Measurements from ENCODE around the gene DCUN1D1.
"Not testable (repeated sequence)": the region's sequence is repeated elsewhere in the genome, so short reads cannot be mapped to it uniquely, and the experiment has no call there.

DCUN1D1 gene

GRCh38 chr3:182980204-182981037 is at the start of gene DCUN1D1:
DCUN1D1 (minus strand) TSS chr3:182980538; CDS start chr3:182980489, 49 bp downstream.
- DNase-seq, result peak; percentile 92

- DNase-seq, result no peak
Observed at GRCh38 chr3:183028416-183028815, 48.1 kb upstream of the DCUN1D1 start.

GRCh38 chr3:183027276-183027675 is 46.9 kb upstream of the DCUN1D1 start:
- no peak for DNase-seq

- DNase-seq, result no peak
Observed at GRCh38 chr3:183022936-183023516, 42.7 kb upstream of the DCUN1D1 start.

GRCh38 chr3:183018421-183019192 is 38.3 kb upstream of the DCUN1D1 start:
- no peak for DNase-seq

GRCh38 chr3:183015185-183015584 is 34.8 kb upstream of the DCUN1D1 start:
- no peak for DNase-seq

- DNase-seq, result no peak
Observed at GRCh38 chr3:183013856-183014255, 33.5 kb upstream of the DCUN1D1 start.

GRCh38 chr3:183013074-183013473 is 32.7 kb upstream of the DCUN1D1 start:
- DNase-seq, result no peak

GRCh38 chr3:183008800-183009199 is 28.5 kb upstream of the DCUN1D1 start:
- no peak for DNase-seq

- DNase-seq, result no peak
Observed at GRCh38 chr3:183008303-183008702, 28.0 kb upstream of the DCUN1D1 start.

- no peak for DNase-seq
Observed at GRCh38 chr3:183006396-183007002, 26.2 kb upstream of the DCUN1D1 start.

GRCh38 chr3:182999767-183000166 is 19.4 kb upstream of the DCUN1D1 start:
- DNase-seq, result no peak

- not testable (repeated sequence) for DNase-seq
Observed at GRCh38 chr3:182993486-182994201, 13.3 kb upstream of the DCUN1D1 start.

- DNase-seq, result peak; percentile 94
Observed at GRCh38 chr3:182989566-182989965, 9.2 kb upstream of the DCUN1D1 start.

GRCh38 chr3:182986021-182986420 is 5.7 kb upstream of the DCUN1D1 start:
- DNase-seq, result no peak

GRCh38 chr3:182983876-182984275 is 3.5 kb upstream of the DCUN1D1 start:
- DNase-seq, result no peak

GRCh38 chr3:182981038-182981380 is 671 bp upstream of the DCUN1D1 start:
- DNase-seq, result no peak

- DNase-seq, result no peak
Observed at GRCh38 chr3:182979674-182980191, 605 bp downstream of the DCUN1D1 start.

GRCh38 chr3:182979103-182979673 is 1.1 kb downstream of the DCUN1D1 start:
- no peak for DNase-seq

GRCh38 chr3:182978387-182978786 is 2.0 kb downstream of the DCUN1D1 start:
- DNase-seq, result no peak

- no peak for DNase-seq
Observed at GRCh38 chr3:182973047-182973446, 7.3 kb downstream of the DCUN1D1 start.

GRCh38 chr3:182972387-182972786 is 8.0 kb downstream of the DCUN1D1 start:
- DNase-seq, result no peak
